GM19351 (cell line): ENCODE data around the gene ZDHHC21.
A peak's percentile ranks its signal among the peaks of the same experiment; 100 is the strongest.

Experiments
- ATAC-seq: cut with Tn5 transposase; IDR thresholded peaks from one replicate; pipeline ENCODE4 v1.9.1; 2021; ENCODE audit warnings: mild to moderate bottlenecking, moderate library complexity; ENCODE audit not compliant: unreplicated experiment

Gene ZDHHC21

DNA sequence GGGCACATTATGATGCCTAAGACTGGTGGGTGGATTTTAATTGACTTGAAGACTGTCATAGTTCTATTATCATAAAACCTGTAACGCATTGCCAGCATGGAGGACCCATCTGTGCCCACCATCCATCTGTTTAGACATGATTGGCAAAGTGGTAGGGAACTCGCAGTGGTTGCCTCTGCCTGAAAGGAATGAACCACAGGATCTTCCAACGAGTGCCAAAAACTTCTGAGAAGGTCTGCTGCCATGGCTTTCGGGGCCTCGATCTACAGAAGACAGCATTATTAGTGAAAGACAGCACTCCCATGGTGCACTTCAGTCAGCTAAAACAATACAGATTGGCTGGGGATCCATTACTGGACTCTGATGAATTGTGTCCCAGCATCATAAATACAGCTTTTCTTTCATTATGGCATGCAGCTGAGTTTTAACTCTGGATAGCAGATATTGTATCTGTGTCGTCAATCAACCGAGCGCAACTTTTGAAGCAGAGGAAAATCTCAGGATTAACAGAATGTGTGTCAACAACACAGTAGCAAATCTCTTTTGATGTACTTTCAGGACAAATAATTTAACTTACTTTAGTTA, 74.3 kb downstream of the ZDHHC21 start:
- ATAC-seq, result no peak

DNA sequence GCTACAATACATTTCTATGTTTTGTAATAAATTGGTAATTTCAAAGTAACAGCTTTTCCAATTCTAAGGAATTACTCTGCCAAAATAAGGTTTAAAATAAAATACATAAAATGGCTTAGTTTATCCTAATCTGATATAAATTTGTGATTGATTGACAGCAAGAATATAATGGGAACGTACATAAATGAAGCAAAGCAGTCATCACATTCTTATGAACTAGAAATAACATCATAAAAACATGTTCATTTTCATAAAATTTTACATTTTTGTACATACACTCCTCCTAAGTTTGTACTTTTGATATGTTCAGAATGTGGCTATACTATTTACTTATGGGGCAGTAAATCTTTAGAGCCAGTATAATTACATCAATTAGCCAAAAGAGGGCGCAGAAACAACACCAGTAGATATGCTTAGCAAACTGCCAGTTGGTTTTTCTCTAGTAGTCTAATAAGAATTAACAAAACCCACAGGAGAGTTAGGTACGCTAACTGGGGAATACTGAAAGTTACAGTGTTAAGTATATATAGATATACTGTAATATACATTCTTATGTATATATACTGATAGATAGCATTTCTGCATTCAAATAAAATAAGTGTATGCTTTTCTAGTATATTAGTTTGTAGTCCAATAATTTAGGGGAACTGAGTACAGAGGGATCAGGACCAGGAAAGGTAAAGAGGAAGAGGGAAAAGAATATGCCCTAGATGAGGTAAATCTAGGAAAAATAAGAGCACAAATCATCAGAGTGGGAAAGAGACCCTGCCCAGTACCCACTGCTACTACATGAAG, 76.8 kb downstream of the ZDHHC21 start:
- ATAC-seq, result peak; percentile 89

DNA sequence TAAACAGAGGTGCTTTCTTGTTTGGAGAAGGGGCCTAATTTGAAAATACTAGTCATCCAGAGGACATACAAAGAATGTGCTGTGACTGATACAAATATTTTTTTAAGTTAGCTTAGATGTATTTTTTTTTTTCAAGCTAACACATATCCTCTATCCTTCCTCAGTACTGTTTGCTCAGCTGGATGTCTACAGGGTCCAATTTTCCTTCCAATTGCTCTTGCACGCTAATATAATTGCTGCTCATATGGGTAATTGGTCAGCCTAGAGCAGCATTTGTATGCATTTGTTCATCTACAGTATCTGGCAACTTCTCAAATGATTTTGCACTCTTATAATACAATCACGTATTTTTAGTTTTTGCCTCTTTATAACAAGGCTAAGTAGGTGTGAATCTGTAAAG, 84.7 kb downstream of the ZDHHC21 start:
- ATAC-seq, result no peak

DNA sequence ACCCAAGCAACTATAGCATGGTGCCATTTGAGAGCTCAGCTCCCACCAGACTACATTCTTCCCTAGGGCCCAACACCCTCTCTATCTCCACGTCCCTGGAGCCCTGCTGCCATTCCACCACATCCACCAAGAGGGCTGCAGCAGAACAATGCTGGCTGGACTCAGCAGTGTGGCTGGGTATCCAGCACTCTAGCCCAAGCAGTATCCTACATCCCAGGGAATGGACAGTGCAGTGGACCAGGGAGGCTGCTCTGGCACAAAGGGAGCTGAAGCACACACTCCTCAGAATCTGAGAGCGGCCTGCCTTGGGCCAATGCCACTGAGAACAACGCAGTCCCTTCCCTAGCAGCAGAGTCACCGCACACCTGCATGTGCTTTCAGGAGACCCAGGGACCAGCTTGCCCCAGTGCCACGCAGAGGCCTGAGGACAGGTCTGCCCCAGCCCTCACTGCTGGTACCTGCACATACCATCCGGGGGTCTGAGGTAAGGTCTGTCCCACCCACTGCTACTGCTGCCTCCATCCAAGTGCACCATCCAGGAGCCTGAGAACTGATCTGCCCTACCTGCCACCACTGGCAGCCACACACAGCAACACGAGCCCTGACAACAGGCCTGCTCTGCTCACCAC, 95.9 kb downstream of the ZDHHC21 start:
- no peak for ATAC-seq

DNA sequence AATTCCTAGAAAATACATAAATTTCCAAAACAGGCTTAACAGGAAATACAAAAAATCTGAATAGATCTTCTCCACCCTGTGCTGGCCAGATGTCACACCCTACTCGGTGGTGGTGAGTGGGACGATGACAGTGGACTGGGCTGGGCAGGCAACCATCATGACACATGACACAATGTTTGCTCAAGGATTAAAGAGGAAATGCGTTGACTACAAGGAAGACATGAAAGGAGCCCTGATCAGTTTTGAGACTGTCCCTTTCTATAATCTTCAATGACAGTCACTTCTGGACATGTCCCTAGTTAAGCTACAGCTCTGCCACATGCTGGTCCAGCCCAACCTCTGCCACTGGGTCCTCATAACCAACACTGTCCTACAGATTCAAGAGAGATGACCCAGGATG, 99.8 kb downstream of the ZDHHC21 start:
- no peak for ATAC-seq

DNA sequence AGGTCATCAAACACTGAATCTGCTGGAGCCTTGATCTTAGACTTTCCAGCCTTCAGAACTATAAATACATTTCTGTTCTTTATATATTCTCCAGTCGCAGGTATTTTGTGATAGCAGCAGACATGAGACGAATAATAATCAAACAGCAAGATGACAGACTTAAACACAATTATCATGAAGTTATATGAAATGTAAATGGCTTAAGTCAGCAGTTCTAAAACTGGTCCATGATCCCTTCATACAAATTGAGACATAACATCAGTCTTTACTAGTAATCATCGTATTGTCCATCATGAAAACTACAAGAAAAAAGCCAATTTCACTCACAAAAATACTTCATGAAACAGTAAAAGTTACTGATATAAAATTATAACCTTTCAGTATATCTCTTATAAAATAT, 101.8 kb downstream of the ZDHHC21 start:
- ATAC-seq, result no peak

DNA sequence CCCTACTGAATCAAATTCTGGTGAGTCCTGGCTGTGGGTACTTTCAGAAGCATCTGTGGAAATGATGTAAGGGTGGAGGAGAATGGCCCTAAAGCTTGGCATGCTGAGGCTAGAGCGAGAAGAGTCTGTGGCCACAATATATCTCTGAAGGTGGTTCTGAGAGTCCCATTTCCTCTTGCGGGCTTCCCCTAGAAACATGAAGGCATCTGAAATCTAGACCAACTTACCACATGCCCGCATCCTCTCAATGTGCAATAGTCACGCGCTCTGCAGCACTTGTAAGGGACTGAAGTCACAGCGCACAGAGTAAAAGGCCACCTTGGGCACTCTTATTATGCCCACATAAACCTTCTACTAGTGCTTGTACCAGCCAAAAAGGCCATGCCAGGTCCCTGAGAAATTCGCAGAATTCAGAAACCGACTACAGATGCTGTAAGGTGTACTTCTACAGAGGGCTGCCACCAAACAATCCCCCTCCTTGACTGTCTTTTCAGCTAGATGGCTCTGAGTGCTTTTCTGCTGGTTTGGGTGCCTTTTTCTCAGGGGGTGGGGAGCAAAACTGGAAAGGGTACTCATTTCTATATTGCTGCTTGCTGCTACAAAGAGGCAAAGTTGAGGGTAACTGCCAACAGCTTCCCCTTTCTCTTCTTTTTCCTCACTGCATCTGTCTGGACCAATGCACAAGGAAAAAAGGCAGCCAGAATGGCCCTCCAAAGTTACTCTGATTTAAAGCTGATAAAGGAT, 107.3 kb downstream of the ZDHHC21 start:
- peak; percentile 99 for ATAC-seq

DNA sequence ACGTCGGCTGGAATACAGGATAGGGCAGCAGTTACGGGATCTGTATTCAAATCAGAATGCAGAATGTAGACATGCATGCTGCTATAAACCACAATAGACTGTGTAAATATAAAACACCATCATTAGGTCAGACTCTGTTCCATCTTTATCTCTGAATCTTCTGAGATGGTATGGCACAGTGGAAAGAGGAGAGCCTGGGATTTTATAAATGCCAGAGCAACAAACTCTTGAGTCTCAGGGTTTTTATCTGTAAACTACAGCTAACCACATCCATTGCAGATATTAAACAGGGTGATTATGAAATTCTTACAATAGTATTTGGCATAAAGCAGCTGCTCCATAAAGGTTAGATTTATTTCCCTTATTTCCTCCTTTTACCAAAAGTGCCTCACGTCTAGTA, 108.7 kb downstream of the ZDHHC21 start:
- no peak for ATAC-seq

DNA sequence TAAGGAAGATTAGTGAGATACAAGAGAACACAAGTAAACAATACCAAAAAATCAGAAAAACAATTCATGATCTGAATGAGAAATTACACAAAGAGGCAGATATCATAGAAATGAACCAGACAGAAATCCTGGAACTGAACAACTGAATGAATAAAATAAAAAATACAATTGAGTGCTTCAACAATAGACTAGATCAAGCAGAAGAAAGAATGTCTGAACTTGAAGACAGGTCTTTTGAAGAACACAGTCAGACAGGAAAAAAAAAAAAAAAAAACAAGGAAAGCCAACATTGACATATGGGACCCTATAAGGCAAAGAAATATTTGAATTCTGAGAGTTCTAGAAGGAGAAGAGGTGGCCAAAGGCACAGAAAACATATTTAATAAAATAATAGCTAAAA, 115.2 kb downstream of the ZDHHC21 start:
- no peak for ATAC-seq

DNA sequence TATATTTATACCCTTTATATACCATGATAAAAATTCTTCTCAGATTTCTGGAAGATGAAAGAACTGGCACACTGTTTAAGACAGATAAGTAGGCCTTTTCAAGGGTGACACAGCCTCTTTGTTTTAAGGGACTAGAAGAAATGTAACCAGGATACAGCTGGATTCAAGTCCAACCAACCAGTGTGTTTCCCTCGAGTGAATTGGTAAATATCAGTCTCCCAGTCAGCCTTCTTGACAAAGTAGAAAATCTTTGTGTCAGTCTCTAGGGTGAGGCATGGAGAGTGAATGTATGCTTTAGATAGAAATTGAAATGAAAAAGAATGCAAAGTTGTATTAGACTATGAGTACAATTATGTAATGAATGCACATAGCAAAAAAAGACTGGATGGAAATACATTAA, 119.1 kb downstream of the ZDHHC21 start:
- no peak for ATAC-seq

DNA sequence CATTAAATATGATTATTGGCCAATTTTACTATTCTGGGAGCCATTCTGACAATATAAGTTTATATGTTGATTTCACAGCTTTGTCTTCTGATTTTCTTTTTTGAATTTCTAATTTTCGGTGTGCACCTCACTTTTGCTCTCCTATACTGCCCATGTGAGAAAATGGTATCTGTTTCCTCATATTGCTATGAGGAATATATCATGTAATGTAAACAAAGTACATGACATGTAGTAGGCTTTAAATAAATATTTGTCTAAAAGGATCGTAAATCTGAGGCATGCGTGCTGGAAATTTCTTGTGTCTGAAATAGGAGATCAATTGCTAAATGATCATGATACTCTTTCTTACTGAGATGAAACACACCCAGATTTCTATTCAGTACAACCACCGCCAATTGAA, 119.9 kb downstream of the ZDHHC21 start:
- no peak for ATAC-seq

DNA sequence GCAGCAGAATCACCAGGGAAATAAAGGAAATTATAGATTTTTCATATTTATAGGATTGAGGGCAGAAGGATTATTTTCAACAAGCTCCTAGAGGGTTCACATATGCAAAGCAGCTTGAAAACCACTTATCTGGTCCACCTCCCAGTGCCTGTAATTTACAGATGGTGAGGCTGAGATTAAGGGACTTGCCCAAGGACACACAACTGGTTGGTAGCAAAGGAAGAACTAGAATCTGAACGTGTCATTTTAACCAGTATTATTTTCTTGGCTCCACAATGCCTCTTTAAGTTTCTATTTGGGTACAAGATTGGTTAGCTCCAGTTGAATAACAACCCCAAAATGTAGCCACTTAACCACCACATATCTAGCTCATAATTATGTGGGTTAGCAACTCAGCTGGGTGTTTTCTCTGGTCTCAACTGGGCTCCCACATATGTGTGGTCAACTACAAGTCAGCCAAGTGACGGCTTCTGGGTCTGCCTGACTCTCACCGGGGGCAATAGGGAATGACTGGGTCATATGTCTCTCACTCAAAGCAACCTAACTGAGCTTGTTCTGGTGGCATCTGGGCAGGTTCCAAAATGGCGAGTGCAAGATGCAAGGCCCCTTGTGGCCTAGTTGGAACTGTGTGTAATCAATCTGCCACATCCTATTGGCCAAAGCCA, 127.7 kb downstream of the ZDHHC21 start:
- ATAC-seq, result peak; percentile 55

DNA sequence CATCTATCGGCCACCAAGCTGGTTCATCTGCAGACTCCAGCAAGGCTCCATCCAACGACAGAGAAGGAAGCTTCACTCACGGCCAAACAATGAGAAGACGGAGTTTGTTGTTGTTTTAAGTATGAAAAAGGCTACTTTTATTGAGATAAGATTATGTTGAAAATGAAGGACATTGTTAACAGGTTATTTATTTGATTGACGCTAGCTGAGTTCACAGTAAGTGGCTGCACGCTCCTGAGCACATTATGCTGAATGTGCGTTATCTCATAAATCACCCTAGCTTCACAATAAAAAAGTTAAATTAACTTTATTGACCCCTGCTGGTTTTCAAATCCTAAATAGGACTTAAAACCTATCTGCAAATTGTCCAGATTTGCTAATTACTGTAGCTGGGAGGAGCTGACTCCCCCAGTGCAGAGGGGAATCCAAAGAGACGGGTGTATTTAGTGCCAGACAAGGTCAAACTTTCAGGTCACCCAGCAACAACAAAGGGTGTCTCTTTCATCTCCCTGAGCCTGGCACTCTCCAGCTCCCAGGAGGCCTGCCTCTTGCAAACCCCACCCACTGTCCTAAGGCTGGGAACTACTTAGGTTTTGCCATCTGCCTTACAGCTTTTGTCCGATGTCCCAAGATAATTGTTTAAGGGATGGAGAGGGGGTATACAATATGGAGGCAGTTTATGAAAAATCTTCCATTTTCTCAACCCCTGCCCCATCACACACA, 129.2 kb downstream of the ZDHHC21 start:
- ATAC-seq, result no peak

DNA sequence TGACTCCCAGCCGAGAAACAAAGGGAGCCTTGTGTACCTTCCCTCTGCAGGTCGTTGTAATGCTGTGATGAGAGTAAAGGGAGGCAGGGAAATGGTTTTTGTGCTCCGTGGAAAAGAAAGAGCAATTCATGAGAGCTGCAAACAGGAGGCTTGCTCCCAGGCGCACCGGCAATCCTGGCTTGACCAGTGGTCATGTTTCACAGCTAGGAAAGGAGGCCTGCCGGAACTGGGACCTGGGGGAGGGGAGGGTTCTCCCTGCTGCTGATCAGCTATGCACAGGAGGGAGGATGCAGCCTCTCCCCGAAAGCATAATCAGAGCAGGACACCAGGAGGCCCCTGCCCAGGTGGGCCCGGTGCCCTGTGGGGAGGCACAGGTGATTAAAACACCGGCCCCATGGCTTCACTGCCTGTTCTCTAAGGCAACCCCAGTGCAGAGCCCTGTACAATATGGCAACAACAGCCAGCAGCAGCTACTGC, 131.3 kb downstream of the ZDHHC21 start:
- ATAC-seq, result no peak
